GM12892 (cell line): ENCODE measurements around the gene SRGN.

ENCODE experiments used
- POLR2A ChIP-seq: IDR thresholded peaks from 2 replicates; pipeline ENCODE4 v1.6.1; 2011; ENCODE audit warnings: low read depth, low read length, control low read depth
- POLR2AphosphoS5 ChIP-seq: IDR thresholded peaks from 2 replicates; pipeline ENCODE4 v1.6.1; 2011; ENCODE audit warnings: low read depth, low read length, control low read depth

- TF ChIP-seq POLR2AphosphoS5 (no peak), POLR2A (no peak)
Measured at GRCh38 chr10:69103784-69104183, 15.9 kb downstream of the SRGN start.
